IMR-90 (cell line): ENCODE results near the gene DEGS2. TPM values are rescaled to one million over a fixed set of nuclear protein-coding genes. Genes with fewer than 3 reads are reported as not detected.

Experiments used
- ATAC-seq: fragments of 200-7000 bp; cut with Tn5 transposase; 2 replicates; pipeline ENCODE4 v1.9.1; 2020; ENCODE audit warnings: low read depth, mild to moderate bottlenecking, moderate library complexity
- BruUV-seq: library from RNA; stranded (reverse); fragments of 400-500 nt; replicated peaks from 2 replicates; lab custom pipeline; 2021; lab: Mats Ljungman, UMichigan
- CTCF ChIA-PET: fragments of 300-600 bp; formaldehyde crosslinking; extraction: SDS; loops from one replicate; lab custom pipeline; 2021; ENCODE audit warnings: antibody characterized with exemption; lab: Yijun Ruan, JAX
- POLR2A ChIA-PET: fragments of 300-600 bp; sonication (Branson Sonifier 250); formaldehyde crosslinking; loops from one replicate; lab custom pipeline; 2022; ENCODE audit warnings: antibody characterized with exemption; ENCODE audit not compliant: unreplicated experiment; lab: Charles Lee
- DNase-seq: peaks from one replicate; pipeline ENCODE4 v3.0.0; 2013
- H2AFZ ChIP-seq: replicated peaks from 2 replicates; pipeline ENCODE3; 2013; ENCODE audit warnings: low read length, mild to moderate bottlenecking; ENCODE audit not compliant: poor library complexity
- H2AK5ac ChIP-seq: 2 replicates; pipeline ENCODE4 v1.6.1; 2013; ENCODE audit warnings: low read depth, low read length, inconsistent platforms
- H2AK9ac ChIP-seq: replicated peaks from 2 replicates; pipeline ENCODE3; 2013; ENCODE audit warnings: mild to moderate bottlenecking, low read depth, low read length, moderate library complexity; ENCODE audit not compliant: poor library complexity
- H2BK120ac ChIP-seq: 2 replicates; pipeline ENCODE4 v1.6.1; 2013; ENCODE audit warnings: low read depth, low read length, inconsistent platforms
- H2BK15ac ChIP-seq: 3 replicates; pipeline ENCODE4 v1.6.1; 2013; ENCODE audit warnings: low read depth, low read length, inconsistent platforms
- H2BK20ac ChIP-seq: 2 replicates; pipeline ENCODE4 v1.6.1; 2013; ENCODE audit warnings: low read depth, mild to moderate bottlenecking, inconsistent platforms, low read length, moderate library complexity
- H2BK5ac ChIP-seq: 2 replicates; pipeline ENCODE4 v1.6.1; 2013; ENCODE audit warnings: mild to moderate bottlenecking, low read depth, low read length, inconsistent platforms; ENCODE audit not compliant: poor library complexity, severe bottlenecking
- H3K14ac ChIP-seq: replicated peaks from 2 replicates; pipeline ENCODE4 v1.6.1; 2013; ENCODE audit warnings: low read depth, low read length, inconsistent platforms
- H3K18ac ChIP-seq: 2 replicates; pipeline ENCODE4 v1.6.1; 2013; ENCODE audit warnings: low read depth, low read length, control low read depth
- H3K23ac ChIP-seq: 2 replicates; pipeline ENCODE4 v1.6.1; 2013; ENCODE audit warnings: low read depth, low read length, inconsistent platforms
- H3K27ac ChIP-seq: 2 replicates; pipeline ENCODE4 v1.5.1; 2013; ENCODE audit warnings: mild to moderate bottlenecking, control low read depth, low read length; ENCODE audit not compliant: insufficient read depth
- H3K27me3 ChIP-seq: 2 replicates; pipeline ENCODE4 v1.6.1; 2013; ENCODE audit warnings: low read length; ENCODE audit not compliant: control insufficient read depth, insufficient read depth
- H3K36me3 ChIP-seq: 2 replicates; pipeline ENCODE4 v1.6.1; 2013; ENCODE audit warnings: low read length, mixed read lengths; ENCODE audit not compliant: control insufficient read depth, insufficient read depth
- H3K4ac ChIP-seq: 2 replicates; pipeline ENCODE4 v1.6.1; 2013; ENCODE audit warnings: low read depth, low read length, inconsistent platforms
- H3K4me1 ChIP-seq: 2 replicates; pipeline ENCODE4 v1.6.1; 2013; ENCODE audit warnings: low read length, mixed read lengths; ENCODE audit not compliant: control insufficient read depth, insufficient read depth
- H3K4me2 ChIP-seq: 2 replicates; pipeline ENCODE4 v1.6.1; 2013; ENCODE audit warnings: low read depth, mild to moderate bottlenecking, control low read depth, low read length, moderate library complexity
- H3K4me3 ChIP-seq: 2 replicates; pipeline ENCODE4 v1.5.1; 2013; ENCODE audit warnings: low read depth, mild to moderate bottlenecking, control low read depth, low read length, moderate library complexity; ENCODE audit not compliant: insufficient read depth
- H3K56ac ChIP-seq: 2 replicates; pipeline ENCODE4 v1.6.1; 2013; ENCODE audit warnings: low read length, inconsistent platforms; ENCODE audit not compliant: insufficient read depth; ENCODE audit errors: extremely low read depth
- H3K79me1 ChIP-seq, 2 experiments: 2 replicates each; pipeline ENCODE4 v1.6.1; 2013; ENCODE audit warnings: low read length in 2 of 2, inconsistent platforms in 1 of 2, low read depth in 1 of 2
- H3K9ac ChIP-seq: 2 replicates; pipeline ENCODE4 v1.6.1; 2013; ENCODE audit warnings: low read depth, low read length, control low read depth
- H3K9me1 ChIP-seq: 2 replicates; pipeline ENCODE4 v1.6.1; 2013; ENCODE audit warnings: low read length, inconsistent platforms; ENCODE audit not compliant: insufficient read depth
- H3K9me3 ChIP-seq: 2 replicates; pipeline ENCODE4 v1.6.1; 2013; ENCODE audit warnings: low read length; ENCODE audit not compliant: control insufficient read depth, insufficient read depth
- H4K20me1 ChIP-seq: 2 replicates; pipeline ENCODE4 v1.6.1; 2013; ENCODE audit warnings: low read length, inconsistent platforms; ENCODE audit not compliant: insufficient read depth
- H4K5ac ChIP-seq: 2 replicates; pipeline ENCODE4 v1.6.1; 2013; ENCODE audit warnings: mild to moderate bottlenecking, low read depth, low read length, control low read depth
- H4K8ac ChIP-seq, 2 experiments: 2 replicates each; pipeline ENCODE4 v1.6.1; 2013; ENCODE audit warnings: low read depth in 2 of 2, low read length in 2 of 2, control low read depth in 1 of 2, inconsistent platforms in 1 of 2
- H4K91ac ChIP-seq: 2 replicates; pipeline ENCODE4 v1.6.1; 2013; ENCODE audit warnings: low read depth, low read length, inconsistent platforms; ENCODE audit not compliant: insufficient read depth
- BHLHE40 ChIP-seq: fragments of 150-350 bp; IDR thresholded peaks from 2 replicates; pipeline ENCODE4 v1.6.1; 2016; ENCODE audit warnings: mild to moderate bottlenecking, low read depth, low read length
- CEBPB ChIP-seq: IDR thresholded peaks from 2 replicates; pipeline ENCODE4 v1.6.1; 2012; ENCODE audit warnings: low read depth, low read length, improper control_type of control experiment
- CHD1 ChIP-seq: IDR thresholded peaks from 2 replicates; pipeline ENCODE4 v1.6.1; 2012; ENCODE audit warnings: low read depth, low read length, improper control_type of control experiment
- NFE2L2 ChIP-seq: fragments of 150-350 bp; IDR thresholded peaks from 2 replicates; pipeline ENCODE4 v1.6.1; 2016; ENCODE audit warnings: low read depth, mild to moderate bottlenecking, low read length
- POLR2A ChIP-seq: IDR thresholded peaks from 2 replicates; pipeline ENCODE4 v1.6.1; 2012; ENCODE audit warnings: mild to moderate bottlenecking, low read depth, low read length
- RAD21 ChIP-seq: IDR thresholded peaks from 2 replicates; pipeline ENCODE4 v1.6.1; 2012; ENCODE audit warnings: low read length, improper control_type of control experiment
- RCOR1 ChIP-seq: IDR thresholded peaks from 2 replicates; pipeline ENCODE4 v1.6.1; 2012; ENCODE audit warnings: mild to moderate bottlenecking, low read length, improper control_type of control experiment; ENCODE audit not compliant: insufficient replicate concordance
- SMC3 ChIP-seq: fragments of 150-350 bp; IDR thresholded peaks from 2 replicates; pipeline ENCODE4 v1.6.1; 2016; ENCODE audit warnings: low read depth, mild to moderate bottlenecking, antibody characterized with exemption, low read length, moderate library complexity
- WGBS, 2 experiments: methylation state at CpG; one replicate each; pipeline versions ENCODE4 v1.1.5 to v1.1.7; 2013; ENCODE audit warnings: missing lambda C conversion rate in 2 of 2; ENCODE audit not compliant: insufficient read length in 1 of 2; ENCODE audit errors: extremely low coverage in 2 of 2; 5-methylcytosine and 5-hydroxymethylcytosine counted together
- dilution Hi-C: fragments of 300-500 bp; cut with HindIII; formaldehyde crosslinking; loops from one replicate; pipeline ENCODE4 v1.14.3; 2018; ENCODE audit warnings: low sequenced_read_pairs; ENCODE audit not compliant: unreplicated experiment
- in situ Hi-C: fragments of 300-500 bp; cut with MboI; formaldehyde crosslinking; loops from 3 replicates; pipeline ENCODE4 v1.14.3; 2019; ENCODE audit warnings: low sequenced_read_pairs, inconsistent platforms, mixed read lengths
- intact Hi-C: fragments of 100-400 bp; cut with micrococcal nuclease; formaldehyde crosslinking; loops from 2 replicates; pipeline ENCODE4 v1.10.0; 2022
- polyA plus RNA-seq, 3 experiments: library from polyadenylated mRNA; depleted of rRNA; stranded (reverse); fragments of >200 nt; gene quantifications; 2 replicates each; pipeline ENCODE4 v1.2.3, GENCODE V29; 2012; ENCODE audit warnings: low replicate concordance in 1 of 3
- total RNA-seq: library from RNA; depleted of rRNA; stranded (reverse); fragments of >200 nt; gene quantifications from 2 replicates; pipeline ENCODE4 v1.2.3, GENCODE V29; 2012
- TF ChIP-seq, protein P1 (sequence below): fragments of 150-350 bp; IDR thresholded peaks from 2 replicates; pipeline ENCODE4 v1.6.1; 2016; ENCODE audit warnings: low read depth, mild to moderate bottlenecking, low read length, moderate library complexity, borderline replicate concordance

Gene DEGS2
- total and polyA plus RNA-seq, 2 of the 4 experiments (the other 2 are of a cell fraction), result not detected

DNA sequence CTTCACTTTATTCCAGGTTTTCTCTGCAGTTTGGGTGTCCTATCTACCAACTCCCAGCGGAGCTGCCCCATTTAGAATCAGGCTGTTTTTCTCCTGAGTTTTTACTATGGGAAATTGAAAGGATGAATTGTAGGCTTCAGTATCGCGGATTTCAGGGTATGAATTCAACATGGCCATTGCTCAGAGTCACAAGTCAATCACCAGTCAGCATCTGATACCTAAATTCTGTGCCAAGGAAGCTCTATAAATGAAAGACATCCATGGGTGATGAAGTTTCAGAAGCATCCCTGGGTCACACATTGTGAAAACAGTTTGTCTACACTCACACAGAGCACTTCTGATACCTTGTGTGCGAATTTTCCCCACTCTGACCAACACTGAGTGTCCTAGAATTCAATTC is 43.7 kb upstream of the DEGS2 start:
- H3K79me1 ChIP-seq, result no peaks in the 10 kb centered on the region
- BruUV-seq, result no TSS peak
- WGBS, 2 experiments, result 100% methylated on average over 1 of the region's 4 CpGs; no CpG with 5 or more reads in 1 of the 2 experiments

More for the DNA sequence above, 43.7 kb upstream of the DEGS2 start:
- no peak overlapping the region for H3K23ac ChIP-seq
- H3K9me3 ChIP-seq, result no peaks in the 10 kb centered on the region
- no peak overlapping the region for H2BK120ac ChIP-seq
- H3K9me1 ChIP-seq, result no peaks in the 10 kb centered on the region
- intact Hi-C loops (no loop called here), dilution Hi-C loops (no loop called here), in situ Hi-C loops (no loop called here)
- no peaks in the 10 kb centered on the region for H3K27me3 ChIP-seq
- no peak overlapping the region for H4K8ac ChIP-seq
- TF ChIP-seq RCOR1 (no peak), SMC3 (no peak), CEBPB (no peak), NFE2L2 (no peak), BHLHE40 (no peak), RAD21 (no peak), CHD1 (no peak), POLR2A (no peak)
- TF ChIP-seq, protein P1, sequence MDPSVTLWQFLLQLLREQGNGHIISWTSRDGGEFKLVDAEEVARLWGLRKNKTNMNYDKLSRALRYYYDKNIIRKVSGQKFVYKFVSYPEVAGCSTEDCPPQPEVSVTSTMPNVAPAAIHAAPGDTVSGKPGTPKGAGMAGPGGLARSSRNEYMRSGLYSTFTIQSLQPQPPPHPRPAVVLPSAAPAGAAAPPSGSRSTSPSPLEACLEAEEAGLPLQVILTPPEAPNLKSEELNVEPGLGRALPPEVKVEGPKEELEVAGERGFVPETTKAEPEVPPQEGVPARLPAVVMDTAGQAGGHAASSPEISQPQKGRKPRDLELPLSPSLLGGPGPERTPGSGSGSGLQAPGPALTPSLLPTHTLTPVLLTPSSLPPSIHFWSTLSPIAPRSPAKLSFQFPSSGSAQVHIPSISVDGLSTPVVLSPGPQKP, result no peak
- H2AFZ ChIP-seq, result no peak overlapping the region
- no peaks in the 10 kb centered on the region for H4K20me1 ChIP-seq
- H3K18ac ChIP-seq, result no peak overlapping the region
- H3K4me3 ChIP-seq, result no peak overlapping the region
- ChIA-PET POLR2A (no interaction called here), CTCF (interaction anchor here (0.7 kb wide), 1 partner anchor 10 kb away, joined by 3 read pairs; no protein-coding TSS in a partner anchor)
- no peak for DNase-seq
- peaks cover 4% of the 10 kb centered on the region for H3K4me1 ChIP-seq
- H4K91ac ChIP-seq, result no peak overlapping the region
- no peak overlapping the region for H3K27ac ChIP-seq
- no peak overlapping the region for H2AK9ac ChIP-seq
- H3K14ac ChIP-seq, result no peak overlapping the region
- H3K56ac ChIP-seq, result no peak overlapping the region; the same call in 1 of the 2 replicates
- no peak overlapping the region for H4K5ac ChIP-seq
- H3K4me2 ChIP-seq, result no peak overlapping the region
- no peak overlapping the region for H2BK20ac ChIP-seq
- H3K4ac ChIP-seq, result no peak overlapping the region
- no peaks in the 10 kb centered on the region for H3K36me3 ChIP-seq
- no peak overlapping the region for H2BK15ac ChIP-seq
- no peak overlapping the region for H2BK5ac ChIP-seq
- no peak for ATAC-seq
- no peak overlapping the region for H2AK5ac ChIP-seq
- no peak overlapping the region for H3K9ac ChIP-seq
